SU-DHL-6 (cell line): ENCODE results near the gene OPA3.

Experiments used
- H2AFZ ChIP-seq: fragments of 200-600 bp; sonication (generic); 2 replicates; pipeline ENCODE4 v1.6.1; 2014; ENCODE audit warnings: low read depth, mild to moderate bottlenecking, moderate library complexity, mixed read lengths, antibody characterized with exemption, low read length; ENCODE audit not compliant: severe bottlenecking
- H3F3A ChIP-seq: fragments of 200-600 bp; shearing (Covaris generic); 2 replicates; pipeline ENCODE4 v1.6.0; 2016; ENCODE audit warnings: antibody characterized with exemption, mild to moderate bottlenecking; ENCODE audit not compliant: insufficient read depth
- H3K27ac ChIP-seq: fragments of 200-600 bp; sonication (generic); 2 replicates; pipeline ENCODE4 v1.5.1; 2016; ENCODE audit warnings: low read depth, mild to moderate bottlenecking, low read length, moderate library complexity, mixed read lengths
- H3K27me3 ChIP-seq: fragments of 200-600 bp; sonication (generic), shearing (Covaris generic); 2 replicates; pipeline ENCODE4 v1.6.0; 2014; ENCODE audit warnings: mild to moderate bottlenecking, low read length
- H3K36me3 ChIP-seq: fragments of 200-600 bp; sonication (generic); 2 replicates; pipeline ENCODE4 v1.6.1; 2014; ENCODE audit warnings: mild to moderate bottlenecking, low read length, mixed read lengths
- H3K4me2 ChIP-seq: fragments of 300-600, 200-600 bp; shearing (Covaris generic), sonication (generic); 2 replicates; pipeline ENCODE4 v1.6.0; 2014; ENCODE audit warnings: low read length, low read depth, mild to moderate bottlenecking; ENCODE audit not compliant: poor library complexity, severe bottlenecking
- H3K4me3 ChIP-seq: fragments of 200-600 bp; sonication (generic); 2 replicates; pipeline ENCODE4 v1.5.1; 2014; ENCODE audit warnings: antibody characterized with exemption, low read length, mild to moderate bottlenecking, mixed read lengths; ENCODE audit not compliant: insufficient read depth, poor library complexity, severe bottlenecking
- H3K79me2 ChIP-seq: fragments of 200-600 bp; sonication (generic); 2 replicates; pipeline ENCODE4 v1.6.1; 2014; ENCODE audit warnings: mild to moderate bottlenecking, low read length, moderate library complexity; ENCODE audit not compliant: insufficient read depth
- H3K9ac ChIP-seq: fragments of 200-600 bp; sonication (generic); 2 replicates; pipeline ENCODE4 v1.7.0; 2014; ENCODE audit warnings: mild to moderate bottlenecking, low read length
- H3K9me2 ChIP-seq: fragments of 200-600 bp; sonication (generic); replicated peaks from 2 replicates; pipeline ENCODE4 v1.6.1; 2014; ENCODE audit warnings: low read length; ENCODE audit not compliant: insufficient read depth
- H3K9me3 ChIP-seq: fragments of 200-600 bp; sonication (generic); 2 replicates; pipeline ENCODE4 v1.6.1; 2014; ENCODE audit warnings: low read length, mixed read lengths; ENCODE audit not compliant: insufficient read depth
- H4K20me1 ChIP-seq: fragments of 200-600 bp; sonication (generic); 2 replicates; pipeline ENCODE4 v1.6.1; 2014; ENCODE audit warnings: low read depth, mild to moderate bottlenecking, antibody characterized with exemption, low read length, moderate library complexity, mixed read lengths
- EZH2phosphoT487 ChIP-seq: fragments of 200-600 bp; sonication (generic), shearing (Covaris generic); conservative IDR thresholded peaks from 2 replicates; pipeline ENCODE4 v1.6.1; 2018; ENCODE audit warnings: mild to moderate bottlenecking, antibody characterized with exemption, low read length, moderate library complexity, mixed read lengths
- TF ChIP-seq, protein P1 (sequence below): fragments of 200-600 bp; sonication (generic); IDR thresholded peaks from one replicate; pipeline ENCODE4 v1.5.1; 2017; ENCODE audit warnings: antibody characterized with exemption, mild to moderate bottlenecking, low read length, moderate library complexity; ENCODE audit not compliant: insufficient read depth, poor library complexity, severe bottlenecking

OPA3 gene

DNA sequence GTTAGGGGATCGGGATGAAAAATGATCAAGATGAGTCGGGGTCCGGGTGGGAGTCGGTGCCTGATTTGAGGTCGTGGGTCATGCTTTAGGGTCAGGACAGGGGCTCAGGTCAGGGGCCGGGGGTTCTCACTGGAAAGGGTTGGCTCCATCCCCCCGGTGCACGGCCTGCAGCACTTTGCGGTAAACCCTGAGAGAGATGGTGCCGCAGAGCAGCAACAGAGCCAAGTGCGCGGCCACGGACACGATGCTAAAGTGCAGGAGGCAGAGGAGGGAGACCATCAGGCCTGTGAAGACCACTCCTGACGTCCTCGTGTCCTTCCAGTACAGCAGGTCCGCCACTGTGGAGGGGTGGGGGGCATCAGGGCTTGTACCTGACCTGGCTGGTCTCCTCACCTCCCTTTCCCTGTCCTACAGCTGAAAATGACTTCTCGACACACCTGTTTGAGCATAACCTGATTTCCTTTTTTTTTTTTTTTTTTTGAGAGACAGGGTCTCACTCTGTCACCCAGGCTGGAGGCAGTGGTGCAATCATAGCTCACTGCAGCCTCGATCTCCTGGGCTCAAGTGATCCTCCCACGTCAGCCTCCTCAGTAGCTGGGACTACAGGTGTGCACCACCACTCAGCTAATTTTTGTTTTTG, 95.3 kb downstream of the OPA3 start:
- Histone ChIP-seq H3K27me3 (no peaks in the 10 kb centered on the region), H3K9me2 (no peaks in the 10 kb centered on the region), H3F3A (no peaks in the 10 kb centered on the region)

DNA sequence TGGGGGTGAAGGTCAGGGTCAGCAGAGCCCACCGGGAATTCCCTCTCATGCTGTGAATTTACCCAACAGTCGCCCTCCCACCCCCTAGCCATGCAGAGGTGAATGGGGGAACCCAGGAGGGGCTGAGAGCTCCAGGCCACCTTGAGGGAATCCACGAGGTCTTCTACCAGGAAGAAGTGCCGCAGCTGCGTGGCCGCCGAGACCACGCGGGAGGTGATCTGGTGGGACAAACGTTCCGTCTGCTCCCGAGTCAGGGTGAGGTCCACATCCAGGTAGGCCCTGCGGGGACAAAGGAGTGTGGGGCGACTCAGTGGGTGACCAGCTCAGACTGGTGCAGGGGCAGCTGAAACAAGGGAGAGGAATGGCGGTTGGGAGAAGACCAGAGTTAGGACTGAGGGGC, 95.9 kb downstream of the OPA3 start:
- H3K4me3 ChIP-seq = no peak overlapping the region
- H3K27ac ChIP-seq = no peak overlapping the region
- H3K27me3 ChIP-seq = no peaks in the 10 kb centered on the region
- no peaks in the 10 kb centered on the region for H3F3A ChIP-seq
- H3K79me2 ChIP-seq = no peaks in the 10 kb centered on the region
- H3K9me3 ChIP-seq = no peaks in the 10 kb centered on the region
- no peak overlapping the region for H3K4me2 ChIP-seq
- no peak overlapping the region for H3K9ac ChIP-seq
- H4K20me1 ChIP-seq = no peaks in the 10 kb centered on the region
- no peaks in the 10 kb centered on the region for H3K9me2 ChIP-seq
- no peak overlapping the region for H2AFZ ChIP-seq
- TF ChIP-seq, protein P1, sequence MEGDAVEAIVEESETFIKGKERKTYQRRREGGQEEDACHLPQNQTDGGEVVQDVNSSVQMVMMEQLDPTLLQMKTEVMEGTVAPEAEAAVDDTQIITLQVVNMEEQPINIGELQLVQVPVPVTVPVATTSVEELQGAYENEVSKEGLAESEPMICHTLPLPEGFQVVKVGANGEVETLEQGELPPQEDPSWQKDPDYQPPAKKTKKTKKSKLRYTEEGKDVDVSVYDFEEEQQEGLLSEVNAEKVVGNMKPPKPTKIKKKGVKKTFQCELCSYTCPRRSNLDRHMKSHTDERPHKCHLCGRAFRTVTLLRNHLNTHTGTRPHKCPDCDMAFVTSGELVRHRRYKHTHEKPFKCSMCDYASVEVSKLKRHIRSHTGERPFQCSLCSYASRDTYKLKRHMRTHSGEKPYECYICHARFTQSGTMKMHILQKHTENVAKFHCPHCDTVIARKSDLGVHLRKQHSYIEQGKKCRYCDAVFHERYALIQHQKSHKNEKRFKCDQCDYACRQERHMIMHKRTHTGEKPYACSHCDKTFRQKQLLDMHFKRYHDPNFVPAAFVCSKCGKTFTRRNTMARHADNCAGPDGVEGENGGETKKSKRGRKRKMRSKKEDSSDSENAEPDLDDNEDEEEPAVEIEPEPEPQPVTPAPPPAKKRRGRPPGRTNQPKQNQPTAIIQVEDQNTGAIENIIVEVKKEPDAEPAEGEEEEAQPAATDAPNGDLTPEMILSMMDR = no peak
- H3K36me3 ChIP-seq = no peaks in the 10 kb centered on the region

More for the DNA sequence above, 95.3 kb downstream of the OPA3 start:
- no peak overlapping the region for H3K9ac ChIP-seq
- H3K4me2 ChIP-seq = no peak overlapping the region
- H4K20me1 ChIP-seq = no peaks in the 10 kb centered on the region
- H3K79me2 ChIP-seq = no peaks in the 10 kb centered on the region
- no peaks in the 10 kb centered on the region for H3K9me3 ChIP-seq
- TF ChIP-seq, protein P1 = no peak
- no peak overlapping the region for H2AFZ ChIP-seq
- H3K4me3 ChIP-seq = no peak overlapping the region
- no peak overlapping the region for H3K27ac ChIP-seq
- H3K36me3 ChIP-seq = no peaks in the 10 kb centered on the region

DNA sequence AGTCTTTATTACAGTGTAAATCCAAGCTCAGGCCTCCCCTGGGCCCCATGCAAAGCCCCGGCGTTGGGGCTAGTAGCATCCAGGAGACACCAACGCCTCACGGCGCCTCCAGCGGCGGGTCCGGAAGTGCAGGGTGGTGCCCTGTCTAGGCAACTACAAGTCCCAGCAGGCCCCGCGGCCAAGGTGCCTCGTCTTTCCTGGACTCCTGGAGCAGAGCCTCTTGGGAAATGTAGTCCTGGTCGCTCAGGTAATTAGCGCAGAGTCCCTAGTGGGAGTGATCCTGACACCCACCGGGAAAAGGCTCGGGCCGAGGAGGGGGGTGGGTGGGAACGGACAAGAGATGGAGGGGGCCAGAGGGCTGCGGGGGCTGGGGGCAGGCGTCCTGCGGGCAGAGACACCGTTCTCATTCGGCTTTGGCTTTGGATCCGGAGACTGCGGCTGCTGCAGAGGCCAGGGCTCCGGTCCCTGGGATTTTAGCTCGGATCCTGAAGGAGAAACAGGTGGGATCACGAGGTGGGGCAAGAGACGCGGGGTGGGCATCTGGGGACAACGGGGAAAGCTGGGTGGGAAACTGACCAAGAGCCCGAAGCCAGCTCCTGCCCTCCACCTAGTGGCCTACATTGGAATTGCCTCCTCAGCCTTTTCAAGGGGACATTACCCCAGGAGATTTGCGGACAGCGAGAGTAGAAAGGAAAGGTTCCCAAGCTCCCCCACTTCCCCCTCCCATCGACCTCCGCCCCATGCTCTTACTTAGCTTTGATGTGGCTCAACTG, 99.1 kb downstream of the OPA3 start:
- Histone ChIP-seq H3K79me2 (no peaks in the 10 kb centered on the region), H4K20me1 (no peaks in the 10 kb centered on the region), H3K4me2 (peak overlapping the region; percentile 84), H3K27me3 (no peaks in the 10 kb centered on the region), H2AFZ (peak overlapping the region; percentile 98), H3K36me3 (no peaks in the 10 kb centered on the region), H3K9ac (peak overlapping the region; percentile 64), H3K9me3 (no peaks in the 10 kb centered on the region), H3K9me2 (no peaks in the 10 kb centered on the region), H3K27ac (no peak overlapping the region), H3K4me3 (peak overlapping the region; percentile 67), H3F3A (no peaks in the 10 kb centered on the region)
- TF ChIP-seq, protein P1 = peak; percentile 83
- no peak for TF ChIP-seq EZH2phosphoT487
